Right hindlimb (tissue), 1 donor: Measurements from ENCODE around the gene CIAO2A.
"Not testable (repeated sequence)": the region's sequence is repeated elsewhere in the genome, so short reads cannot be mapped to it uniquely, and the experiment has no call there.

ENCODE experiments used
- DNase-seq: peaks from one replicate; pipeline ENCODE4 v3.0.0-alpha.2; 2018

CIAO2A gene, protein sequence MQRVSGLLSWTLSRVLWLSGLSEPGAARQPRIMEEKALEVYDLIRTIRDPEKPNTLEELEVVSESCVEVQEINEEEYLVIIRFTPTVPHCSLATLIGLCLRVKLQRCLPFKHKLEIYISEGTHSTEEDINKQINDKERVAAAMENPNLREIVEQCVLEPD

DNA sequence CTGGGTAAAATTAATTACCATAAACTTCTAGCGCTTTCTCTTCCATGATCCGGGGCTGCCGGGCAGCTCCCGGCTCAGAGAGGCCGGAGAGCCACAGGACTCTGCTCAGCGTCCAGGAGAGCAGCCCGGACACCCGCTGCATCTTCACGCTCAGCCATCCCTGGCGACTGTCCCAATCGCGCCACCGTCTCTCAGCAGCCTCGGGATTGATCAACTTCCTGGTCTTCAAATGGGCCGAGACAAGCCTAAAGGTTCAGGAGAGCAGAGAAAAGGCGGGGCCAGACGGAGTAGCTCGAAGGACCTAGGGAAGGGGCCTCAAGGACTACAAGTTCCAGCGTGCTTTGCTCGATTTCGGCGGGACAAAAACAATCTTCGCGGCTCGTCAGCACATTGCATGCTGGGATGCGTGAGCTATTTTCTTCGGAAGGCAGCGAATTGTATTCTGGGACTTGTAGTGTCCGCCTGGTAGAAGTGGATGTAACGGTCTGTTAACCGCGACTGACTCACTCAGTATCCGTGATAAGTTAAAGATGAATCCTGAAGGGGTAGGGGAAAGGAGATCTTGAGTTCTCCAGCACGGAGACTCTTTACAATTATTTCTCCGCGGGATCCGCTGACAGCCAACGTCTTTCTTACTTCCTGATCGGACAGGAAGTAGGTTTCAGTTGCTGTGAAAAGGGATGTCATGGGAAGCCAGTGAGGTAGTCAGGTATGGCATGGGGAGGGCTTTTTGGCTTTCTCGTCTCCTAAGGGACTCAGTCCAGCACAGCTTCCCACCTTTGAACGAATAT is at the start of gene CIAO2A:
CIAO2A (minus strand) TSS at position 212 of the 791 bp plus-strand sequence; CDS start at position 142, 70 bp downstream.
- DNase-seq: peak; percentile 98

DNA sequence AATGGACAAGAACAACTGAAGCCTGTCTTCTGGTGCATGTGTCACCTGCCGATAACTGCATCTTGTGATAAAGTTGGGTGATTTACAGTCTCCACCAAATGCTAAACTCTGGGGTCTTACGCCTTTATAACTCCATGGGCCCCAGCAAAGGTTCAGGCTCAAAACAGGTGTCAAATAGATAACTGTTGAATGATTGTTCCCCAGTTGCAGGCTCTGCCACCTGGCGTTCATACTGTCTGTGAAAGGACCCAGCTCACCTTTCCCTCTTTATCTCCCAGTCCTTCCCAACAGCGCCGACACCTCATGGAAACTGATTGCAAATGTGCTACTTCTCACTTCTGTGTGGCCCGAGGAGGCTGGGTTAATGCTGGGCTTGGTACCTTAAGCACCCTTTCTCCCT is 49.6 kb upstream of the CIAO2A start:
- no peak for DNase-seq

DNA sequence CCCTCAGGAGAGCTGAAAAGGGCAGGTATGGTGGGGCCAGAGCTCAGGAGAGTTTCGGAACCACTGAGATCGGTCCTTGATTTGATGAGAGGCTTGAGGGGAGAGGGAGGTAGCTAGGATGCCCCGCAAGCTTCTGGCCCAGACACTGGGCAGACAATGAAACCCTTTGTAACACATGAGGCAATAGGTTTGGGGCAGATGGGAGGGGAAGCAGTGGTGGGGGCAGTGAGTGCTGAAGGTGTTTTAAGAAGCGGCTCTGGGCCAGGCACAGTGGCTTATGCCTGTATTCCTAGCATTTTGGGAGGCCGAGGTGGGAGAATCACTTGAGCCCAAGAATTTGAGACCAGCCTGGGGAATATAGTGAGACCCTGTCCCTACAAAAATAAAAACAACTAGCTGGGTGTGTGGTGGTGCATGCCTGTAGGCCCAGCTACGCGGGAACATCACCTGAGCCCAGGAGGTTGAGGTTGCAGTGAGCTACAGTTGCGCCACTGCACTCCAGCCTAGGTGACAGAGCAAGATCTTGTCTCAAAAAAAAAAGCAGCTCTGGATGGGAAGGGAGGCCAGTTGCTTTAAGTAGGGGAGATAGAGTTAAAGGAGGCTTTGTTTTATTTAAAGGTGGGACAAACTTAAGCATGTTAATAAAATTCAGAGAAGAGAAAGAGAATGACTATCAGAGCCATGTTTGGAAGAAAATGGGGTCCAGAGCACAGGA is 48.3 kb upstream of the CIAO2A start:
- DNase-seq: no peak

DNA sequence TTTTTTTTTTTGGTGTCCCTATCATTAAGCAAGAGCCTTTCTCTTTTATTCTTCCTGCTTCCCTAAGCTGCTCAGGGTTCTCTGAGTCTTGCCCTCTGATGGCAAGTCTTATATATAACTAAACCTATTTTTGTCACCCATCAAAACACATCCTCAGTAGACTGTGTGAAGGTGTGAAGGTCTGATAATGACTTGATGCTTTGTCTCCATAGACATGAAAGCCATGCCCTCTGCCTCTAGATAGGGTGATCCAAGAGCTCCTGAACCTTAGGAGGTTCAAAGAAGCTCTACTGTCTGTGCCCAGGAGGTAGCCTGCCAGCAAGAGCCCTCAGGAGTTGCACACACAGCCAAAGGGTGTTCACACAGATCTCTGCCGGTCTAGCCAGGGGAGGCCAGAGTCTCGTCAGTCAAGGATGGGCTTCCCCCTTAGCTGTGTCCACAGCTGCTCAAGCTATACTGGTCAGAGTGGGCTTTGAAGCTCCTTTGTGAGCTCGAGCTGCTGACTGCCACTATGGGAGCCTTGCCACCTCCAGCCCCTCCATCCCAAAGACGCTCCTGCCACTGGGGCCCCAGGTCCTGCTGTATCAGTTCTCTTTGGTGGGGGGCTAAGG is 44.8 kb upstream of the CIAO2A start:
- no peak for DNase-seq

DNA sequence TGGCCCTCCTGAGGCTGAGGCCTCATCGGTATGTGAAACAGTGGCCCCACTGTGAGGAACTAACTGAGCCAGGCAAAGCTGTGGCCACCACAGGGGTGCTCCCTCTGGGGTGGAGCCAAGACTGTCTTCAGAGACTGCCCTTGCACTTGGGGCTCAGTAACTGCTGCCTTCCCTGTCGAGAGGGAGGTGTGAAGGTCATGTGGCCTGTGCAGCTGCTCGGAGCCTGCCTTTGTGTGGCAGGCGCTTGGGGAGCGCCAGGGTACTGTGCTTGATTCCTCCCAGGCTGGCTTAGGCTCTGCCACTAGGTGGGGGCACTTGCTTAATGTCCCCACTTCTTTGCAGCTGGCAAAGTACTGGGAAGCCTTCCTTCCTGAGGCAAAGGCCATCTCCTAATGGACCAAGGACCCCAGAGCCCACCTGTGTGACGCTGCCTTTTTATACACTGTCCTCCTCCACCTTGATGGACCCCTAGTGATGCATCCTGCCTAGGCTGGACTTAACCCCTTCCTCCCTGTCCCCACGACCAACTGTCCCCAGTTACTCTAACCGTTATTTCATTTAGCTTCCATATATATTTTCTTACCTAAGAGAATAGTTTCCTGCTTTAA is 43.7 kb upstream of the CIAO2A start:
- DNase-seq: no peak

DNA sequence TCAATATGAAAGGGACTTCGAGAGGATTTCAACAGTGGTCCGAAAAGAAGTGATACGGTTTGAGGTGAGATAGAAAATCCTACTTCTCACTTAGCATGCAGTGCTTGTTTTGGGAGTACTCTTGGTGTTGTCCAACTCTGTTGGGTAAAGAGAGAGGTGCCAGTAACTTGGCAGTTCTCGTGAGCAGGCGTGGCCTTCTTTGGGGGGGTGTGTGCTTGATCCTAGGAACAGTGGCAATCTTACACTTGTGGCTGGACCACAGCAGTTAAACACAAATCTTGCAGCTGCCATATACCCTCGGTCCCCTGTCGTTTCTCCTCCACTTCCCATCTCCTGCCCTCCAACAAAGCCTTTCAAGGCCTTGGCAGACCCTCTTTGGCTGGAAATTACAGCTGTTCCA is 42.7 kb upstream of the CIAO2A start:
- DNase-seq: no peak

DNA sequence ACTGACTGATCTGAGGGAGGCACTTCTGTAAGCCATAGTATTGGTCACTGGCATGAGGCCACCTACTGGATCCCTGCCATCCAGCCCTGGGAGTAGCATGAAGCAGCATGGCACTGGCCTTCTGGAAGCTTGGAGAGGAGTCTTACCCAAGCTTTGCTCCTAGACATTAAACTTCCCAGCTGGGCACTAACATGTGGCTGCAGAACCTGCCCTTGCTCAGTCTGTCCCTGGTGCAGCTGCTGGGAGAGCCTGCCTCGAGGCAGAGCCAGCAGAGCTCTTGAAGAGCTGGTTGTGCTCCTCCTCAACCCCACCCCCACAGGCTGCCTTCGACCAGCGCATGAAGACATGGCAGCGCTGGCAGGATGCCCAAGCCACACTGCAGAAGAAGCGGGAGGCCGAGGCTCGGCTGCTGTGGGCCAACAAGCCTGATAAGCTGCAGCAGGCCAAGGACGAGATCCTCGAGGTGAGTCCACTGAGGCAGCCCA is 40.7 kb upstream of the CIAO2A start:
- DNase-seq: no peak

DNA sequence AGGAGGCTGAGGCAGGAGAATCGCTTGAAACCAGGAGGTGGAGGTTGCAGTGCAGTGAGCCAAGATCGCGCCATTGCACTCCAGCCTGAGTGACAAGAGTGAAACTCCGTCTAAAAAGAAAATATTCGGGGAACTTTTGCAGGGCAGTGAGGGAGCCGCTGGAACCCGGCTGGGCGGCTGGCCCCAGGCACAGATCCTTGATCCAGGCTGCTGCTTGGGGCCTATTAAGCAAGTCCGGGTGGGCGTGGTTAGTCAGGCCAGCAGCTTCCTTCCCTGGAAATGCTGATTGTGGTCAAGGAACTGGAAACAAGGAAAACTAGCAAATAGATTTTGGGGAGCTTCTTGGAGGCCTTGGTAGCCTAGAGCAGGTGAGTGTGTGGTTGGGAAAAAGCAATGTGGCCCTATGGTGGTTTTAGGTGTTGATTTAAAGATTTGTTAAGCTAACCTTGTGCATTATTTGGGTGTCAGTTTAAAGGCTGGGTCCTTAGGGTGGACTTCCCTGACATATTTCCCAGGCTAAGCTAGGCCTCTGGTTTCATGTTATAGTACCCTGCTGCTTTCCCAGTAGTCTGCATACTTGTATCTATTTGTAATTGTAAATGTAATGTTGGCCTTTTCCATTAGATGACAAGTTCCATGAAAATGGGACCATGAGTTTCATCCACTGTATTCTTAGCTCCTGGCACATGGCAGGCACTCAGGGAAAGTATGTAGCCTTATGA is 40.1 kb upstream of the CIAO2A start:
- DNase-seq: no peak

DNA sequence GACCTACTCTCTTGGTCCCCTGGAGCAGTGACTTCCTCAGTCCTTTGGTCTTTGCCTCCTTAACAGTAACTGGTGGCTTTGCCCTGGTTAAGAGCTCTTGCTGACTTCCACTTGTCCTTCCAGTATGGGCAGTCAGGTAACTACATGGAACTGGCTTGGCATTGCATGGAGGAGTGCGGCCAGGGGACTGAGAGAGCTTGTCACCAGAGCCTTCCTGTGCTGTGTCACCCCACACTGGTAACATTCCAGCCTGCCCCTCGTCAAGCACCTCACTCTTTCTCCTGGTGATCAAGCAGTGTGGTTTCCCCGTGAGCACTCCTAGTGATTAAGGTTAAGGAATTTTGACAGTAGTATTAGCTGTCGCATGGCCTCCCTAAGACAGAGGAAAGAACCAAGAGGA is 38.6 kb upstream of the CIAO2A start:
- no peak for DNase-seq

DNA sequence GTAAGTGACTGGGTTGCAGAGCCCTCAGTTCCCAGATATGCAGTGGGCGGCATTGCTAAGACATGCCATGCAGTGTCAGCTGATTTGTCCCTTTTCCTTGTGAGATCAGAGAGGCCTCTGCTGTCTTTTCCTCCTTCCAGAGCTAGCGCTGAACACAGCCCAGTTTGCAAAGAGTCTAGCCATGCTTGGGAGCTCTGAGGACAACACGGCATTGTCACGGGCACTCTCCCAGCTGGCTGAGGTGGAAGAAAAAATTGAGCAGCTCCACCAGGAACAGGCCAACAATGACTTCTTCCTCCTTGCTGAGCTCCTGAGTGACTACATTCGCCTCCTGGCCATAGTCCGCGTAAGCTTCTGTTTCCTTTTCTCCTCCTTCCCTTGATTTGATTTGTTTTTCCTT is 37.9 kb upstream of the CIAO2A start:
- DNase-seq: no peak

DNA sequence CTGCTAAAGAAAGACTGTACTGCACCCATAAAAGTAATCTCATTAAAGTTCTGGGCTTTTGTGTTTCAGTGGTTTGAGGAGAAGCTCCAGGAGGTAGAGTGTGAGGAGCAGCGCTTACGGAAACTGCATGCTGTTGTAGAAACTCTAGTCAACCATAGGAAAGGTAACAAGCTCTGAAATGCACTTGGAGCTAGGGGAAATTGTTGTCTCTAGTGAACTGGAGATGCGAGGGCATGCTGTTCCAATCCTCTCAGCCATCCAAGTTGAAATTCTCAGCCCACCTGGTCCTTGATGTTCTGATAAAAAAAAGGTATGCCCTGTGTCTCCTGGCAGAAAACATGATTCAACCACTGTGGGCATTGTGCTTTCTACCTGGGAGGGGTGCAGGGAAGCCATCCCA is 36.5 kb upstream of the CIAO2A start:
- DNase-seq: no peak

DNA sequence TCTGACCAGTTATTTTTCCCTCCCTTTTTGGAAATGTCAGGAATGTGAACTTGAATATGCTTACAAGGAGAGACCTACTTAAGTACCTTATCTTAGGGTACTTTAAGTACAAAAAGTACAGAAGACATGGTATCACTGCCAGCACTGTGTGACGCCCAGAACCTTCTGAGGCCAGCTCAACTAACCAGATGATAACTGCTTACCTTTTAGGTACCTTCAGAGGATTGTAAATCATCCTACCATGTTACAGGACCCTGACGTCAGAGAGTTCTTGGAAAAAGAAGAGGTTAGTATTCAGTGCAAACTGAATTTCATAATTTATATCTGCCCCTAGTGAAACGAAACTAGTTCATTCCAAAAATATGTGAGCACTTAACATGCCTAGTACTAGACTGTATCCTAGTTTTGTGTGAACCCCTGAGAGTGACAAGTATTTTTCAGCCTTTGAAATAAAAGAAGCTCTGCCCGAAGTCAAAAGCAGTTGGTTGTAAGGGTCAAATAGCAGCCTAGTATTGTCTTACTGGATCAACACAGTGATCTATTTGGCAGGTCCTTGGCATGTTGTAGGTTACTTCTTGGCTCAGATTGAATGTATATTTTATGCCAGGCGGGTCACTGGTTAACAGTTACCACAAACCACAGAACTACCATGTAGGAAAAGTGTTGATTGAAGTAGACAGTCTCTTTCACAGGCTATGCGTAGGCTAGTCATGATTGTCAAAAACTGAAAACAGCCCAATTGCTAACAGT is 34.1 kb upstream of the CIAO2A start:
- no peak for DNase-seq

DNA sequence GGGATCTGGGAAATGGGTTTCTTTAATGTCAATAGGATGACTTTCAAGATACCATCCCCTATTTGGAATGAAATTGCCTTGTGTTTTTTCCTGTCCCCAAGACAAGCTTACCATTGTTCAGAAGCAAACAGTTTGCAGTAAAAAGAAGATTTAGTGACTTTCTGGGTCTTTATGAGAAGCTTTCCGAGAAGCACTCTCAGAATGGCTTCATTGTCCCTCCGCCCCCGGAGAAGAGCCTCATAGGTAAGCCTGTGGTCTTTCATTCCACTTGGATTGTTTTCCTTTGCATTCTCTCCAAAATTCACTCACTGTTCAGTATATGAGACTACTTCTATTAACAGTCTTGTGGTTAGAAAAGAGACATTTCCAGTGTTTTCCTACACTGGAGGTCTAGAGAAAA is 32.3 kb upstream of the CIAO2A start:
- no peak for DNase-seq

DNA sequence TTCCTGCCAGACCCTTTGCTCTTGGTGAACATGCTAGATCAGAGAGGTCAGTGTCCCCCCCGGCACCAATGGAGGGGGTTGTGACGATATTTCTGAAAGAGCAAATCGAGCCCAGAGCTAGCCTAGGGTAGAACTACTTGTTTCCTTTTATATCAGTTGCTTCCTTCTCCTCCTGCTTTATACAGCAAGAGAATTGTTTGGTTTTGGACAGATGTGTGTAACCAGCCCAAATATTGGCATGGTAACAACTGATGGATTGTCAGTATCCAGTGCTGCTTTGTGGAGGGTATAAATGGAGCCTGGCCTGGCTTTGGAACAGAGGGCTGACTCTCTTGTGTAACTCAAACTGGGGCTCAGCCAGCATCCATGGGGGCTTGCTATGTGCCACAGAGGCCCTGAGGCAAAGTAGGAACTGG is 29.3 kb upstream of the CIAO2A start:
- no peak for DNase-seq

DNA sequence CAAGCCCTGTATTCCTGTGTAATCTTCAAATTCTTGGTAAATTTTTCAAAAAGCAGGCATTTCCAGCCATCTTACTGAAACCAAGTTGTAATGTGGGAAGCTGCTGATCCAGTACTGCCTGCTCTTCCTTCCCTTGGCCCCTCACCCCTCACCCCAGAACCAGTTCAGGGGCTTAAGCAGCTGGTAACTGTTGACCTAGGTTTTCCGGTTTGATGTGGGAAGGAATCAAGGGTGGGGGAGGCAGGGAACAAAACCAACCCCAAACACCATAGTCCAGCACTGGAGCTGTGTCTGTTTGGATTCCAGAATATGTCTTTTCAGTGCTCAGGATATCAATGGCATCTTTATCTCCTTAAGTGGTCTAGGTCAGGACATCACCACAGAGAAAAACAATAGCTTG is 28.8 kb upstream of the CIAO2A start:
- no peak for DNase-seq

DNA sequence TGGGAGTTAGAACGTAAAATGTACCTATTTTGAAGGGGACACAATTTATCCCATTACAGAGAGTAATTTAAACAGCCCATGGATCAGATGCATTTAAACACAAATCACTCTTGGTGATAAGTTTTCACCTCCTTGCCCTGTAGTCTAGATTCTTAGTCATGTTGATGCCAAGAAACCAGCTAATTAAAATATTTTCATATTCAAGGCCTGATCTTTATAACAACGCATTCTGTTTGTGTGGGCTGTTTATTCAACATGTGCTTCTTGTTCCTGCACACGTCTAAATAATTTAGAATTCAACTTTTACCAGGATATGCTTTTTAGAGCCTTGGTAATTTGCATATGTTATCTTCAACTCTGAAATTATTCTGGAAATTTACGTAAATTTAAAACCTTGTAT is 28.0 kb upstream of the CIAO2A start:
- DNase-seq: no peak

DNA sequence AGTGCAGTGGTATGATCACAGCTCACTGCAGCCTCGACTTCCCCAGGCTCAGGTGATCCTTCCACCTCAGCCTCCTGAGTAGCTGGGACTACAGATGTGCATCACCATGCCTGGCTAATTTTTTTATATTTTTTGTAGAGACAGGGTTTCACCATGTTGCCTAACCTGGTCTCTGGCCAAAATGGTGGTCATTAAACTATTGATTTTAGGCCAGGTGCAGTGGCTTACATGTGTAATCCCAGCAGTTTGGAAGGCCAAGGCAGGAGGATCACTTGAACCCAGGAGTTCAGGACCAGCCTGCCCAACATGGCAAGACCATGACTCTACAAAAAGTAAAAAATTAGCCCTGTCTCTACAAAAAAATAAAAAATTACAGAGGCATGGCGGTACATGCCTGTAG is 26.7 kb upstream of the CIAO2A start:
- DNase-seq: not testable (repeated sequence)

DNA sequence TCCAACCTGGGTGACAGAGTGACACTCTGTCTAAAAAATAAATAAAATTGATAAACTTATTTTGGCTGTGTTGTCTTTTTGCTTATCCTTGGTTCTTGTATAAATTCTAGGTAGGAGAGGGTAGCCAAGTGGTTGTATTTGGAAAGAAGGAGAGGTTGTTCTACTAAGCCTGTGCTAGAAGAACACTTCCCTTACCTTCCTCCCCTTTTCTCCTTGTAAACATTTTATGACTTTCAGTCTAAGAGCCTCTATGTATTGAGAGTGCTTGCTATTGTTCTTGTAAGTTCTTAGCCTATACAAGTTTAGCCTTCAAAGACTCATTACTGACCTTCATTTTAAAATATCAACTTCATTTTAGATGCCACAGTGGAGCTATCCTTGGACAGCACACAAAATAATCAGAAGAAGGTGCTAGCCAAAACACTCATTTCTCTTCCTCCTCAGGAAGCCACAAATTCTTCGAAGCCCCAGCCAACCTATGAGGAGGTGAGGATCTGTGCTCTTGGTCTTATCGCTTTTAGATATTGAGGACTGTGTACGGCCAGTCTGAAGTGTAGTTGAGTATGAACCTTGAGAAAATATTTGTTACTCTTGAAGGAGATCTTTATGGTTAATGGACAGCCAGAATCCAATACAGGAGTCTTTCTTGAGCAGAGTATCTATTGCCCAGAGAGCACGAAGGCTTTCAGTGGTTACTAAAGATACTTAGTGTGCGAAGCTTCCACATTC is 24.3 kb upstream of the CIAO2A start:
- no peak for DNase-seq

DNA sequence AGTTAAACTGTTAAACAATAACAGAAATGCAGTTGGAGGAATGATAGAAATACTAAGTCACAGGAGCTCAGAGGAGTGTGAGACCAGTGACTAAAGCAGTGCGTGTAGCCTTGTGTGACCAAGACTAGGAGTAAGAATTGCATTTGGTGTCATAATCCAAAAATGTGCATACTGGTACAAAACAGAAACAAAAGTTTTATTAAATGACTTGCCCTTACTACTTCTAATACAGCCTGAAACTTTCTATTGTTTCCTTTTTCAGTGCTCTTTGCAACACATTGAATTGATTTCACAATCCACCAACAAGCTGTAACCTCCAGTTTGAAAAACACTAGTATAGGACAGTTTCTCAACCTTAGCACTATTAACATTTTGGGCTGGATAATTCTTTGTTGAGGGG is 19.3 kb upstream of the CIAO2A start:
- no peak for DNase-seq

DNA sequence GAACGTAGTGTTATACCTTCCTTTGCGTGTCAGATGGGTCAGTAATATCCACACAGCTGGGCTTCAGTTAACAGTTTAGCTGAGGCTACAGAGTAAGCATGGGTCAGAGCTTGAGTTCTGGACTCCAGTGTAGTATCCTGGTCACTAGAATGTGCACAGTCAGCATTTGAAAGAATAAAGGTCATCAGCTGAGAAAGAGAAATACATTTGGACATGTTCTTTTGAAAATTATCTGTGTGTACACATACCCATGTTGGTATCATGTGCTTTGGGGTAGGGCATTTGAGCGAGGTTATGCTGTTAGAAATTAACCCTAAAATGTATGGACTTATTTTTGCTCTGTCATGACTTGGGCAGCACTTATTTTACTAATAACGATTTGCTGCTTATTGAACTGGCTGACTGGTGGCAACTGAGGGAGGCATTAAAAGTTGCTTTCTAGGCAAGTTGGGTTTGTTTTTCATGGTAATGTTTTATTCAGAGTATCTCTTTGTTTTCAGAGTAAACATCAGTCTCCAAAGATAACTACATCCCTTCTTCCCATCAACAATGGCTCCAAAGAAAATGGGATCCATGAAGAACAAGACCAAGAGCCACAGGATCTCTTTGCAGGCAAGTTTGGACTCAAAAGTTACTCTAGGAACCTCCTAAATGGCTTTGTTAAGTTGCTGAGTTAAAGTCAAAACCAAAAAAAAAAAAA is 18.6 kb upstream of the CIAO2A start:
- no peak for DNase-seq
